Upper lobe of left lung (tissue), 4 donors: ENCODE data around the gene TBX15.

Source experiments
- EP300 ChIP-seq, 4 donors: sonication (generic); formaldehyde crosslinking; IDR thresholded peaks; one replicate each; pipeline ENCODE4 v1.5.1; 2017; ENCODE audit warnings: antibody characterized with exemption in 4 of 4, control low read depth in 2 of 4
- POLR2A ChIP-seq, 4 donors: fragments of 450-650 bp; IDR thresholded peaks; one replicate each; pipeline ENCODE4 v1.5.1; 2016 to 2017; ENCODE audit warnings: antibody characterized with exemption in 4 of 4, mild to moderate bottlenecking in 2 of 4
- POLR2AphosphoS5 ChIP-seq, 2 donors: sonication (generic); formaldehyde crosslinking; IDR thresholded peaks; one replicate each; pipeline ENCODE4 v1.5.1; 2017; ENCODE audit warnings: antibody characterized with exemption in 2 of 2
- TF ChIP-seq, protein P1 (sequence below), 6 experiments: fragments of 450-650 bp in 4 of 6; fragments of 200-600 bp in 2 of 6; sonication (generic) in 2 of 6; IDR thresholded peaks; one replicate each; pipeline ENCODE4 v1.5.1; 2016 to 2019; ENCODE audit warnings: antibody characterized with exemption in 6 of 6

DNA sequence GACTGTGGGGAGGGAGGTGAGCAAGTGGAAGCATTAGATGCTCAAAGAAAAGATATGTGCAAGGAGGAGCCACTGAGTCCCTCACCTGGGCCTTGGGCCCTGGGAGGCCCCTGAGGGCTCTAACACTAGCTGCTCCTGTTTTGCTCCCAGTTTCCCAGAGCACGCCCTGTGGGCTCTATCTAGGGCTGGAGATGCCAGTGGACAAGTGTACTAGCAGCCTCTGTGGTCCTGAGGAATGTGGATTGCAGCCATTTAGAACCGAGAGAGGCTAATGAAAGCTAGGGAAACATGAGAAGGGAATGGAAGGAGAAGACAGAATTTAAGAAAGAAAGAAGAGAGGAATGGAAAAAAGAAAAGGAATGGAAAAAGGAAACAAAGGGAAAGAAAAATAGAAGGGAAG, 10.0 kb upstream of the TBX15 start:
- TF ChIP-seq, protein P1, sequence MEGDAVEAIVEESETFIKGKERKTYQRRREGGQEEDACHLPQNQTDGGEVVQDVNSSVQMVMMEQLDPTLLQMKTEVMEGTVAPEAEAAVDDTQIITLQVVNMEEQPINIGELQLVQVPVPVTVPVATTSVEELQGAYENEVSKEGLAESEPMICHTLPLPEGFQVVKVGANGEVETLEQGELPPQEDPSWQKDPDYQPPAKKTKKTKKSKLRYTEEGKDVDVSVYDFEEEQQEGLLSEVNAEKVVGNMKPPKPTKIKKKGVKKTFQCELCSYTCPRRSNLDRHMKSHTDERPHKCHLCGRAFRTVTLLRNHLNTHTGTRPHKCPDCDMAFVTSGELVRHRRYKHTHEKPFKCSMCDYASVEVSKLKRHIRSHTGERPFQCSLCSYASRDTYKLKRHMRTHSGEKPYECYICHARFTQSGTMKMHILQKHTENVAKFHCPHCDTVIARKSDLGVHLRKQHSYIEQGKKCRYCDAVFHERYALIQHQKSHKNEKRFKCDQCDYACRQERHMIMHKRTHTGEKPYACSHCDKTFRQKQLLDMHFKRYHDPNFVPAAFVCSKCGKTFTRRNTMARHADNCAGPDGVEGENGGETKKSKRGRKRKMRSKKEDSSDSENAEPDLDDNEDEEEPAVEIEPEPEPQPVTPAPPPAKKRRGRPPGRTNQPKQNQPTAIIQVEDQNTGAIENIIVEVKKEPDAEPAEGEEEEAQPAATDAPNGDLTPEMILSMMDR (IDR thresholded peaks at IDR 0.05), result no peak
- TF ChIP-seq POLR2AphosphoS5 (IDR thresholded peaks at IDR 0.05) (no peak), POLR2A (IDR thresholded peaks at IDR 0.05) (no peak), EP300 (IDR thresholded peaks at IDR 0.05) (no peak)
